ENCODE measurements around the gene OR56A5. TPM values are rescaled to one million over a fixed set of nuclear protein-coding genes. Genes with fewer than 3 reads are reported as not detected.

Gene OR56A5, protein sequence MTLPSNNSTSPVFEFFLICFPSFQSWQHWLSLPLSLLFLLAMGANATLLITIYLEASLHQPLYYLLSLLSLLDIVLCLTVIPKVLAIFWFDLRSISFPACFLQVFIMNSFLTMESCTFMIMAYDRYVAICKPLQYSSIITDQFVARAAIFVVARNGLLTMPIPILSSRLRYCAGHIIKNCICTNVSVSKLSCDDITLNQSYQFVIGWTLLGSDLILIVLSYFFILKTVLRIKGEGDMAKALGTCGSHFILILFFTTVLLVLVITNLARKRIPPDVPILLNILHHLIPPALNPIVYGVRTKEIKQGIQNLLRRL
- not detected in 2 replicates for total RNA-seq

DNA sequence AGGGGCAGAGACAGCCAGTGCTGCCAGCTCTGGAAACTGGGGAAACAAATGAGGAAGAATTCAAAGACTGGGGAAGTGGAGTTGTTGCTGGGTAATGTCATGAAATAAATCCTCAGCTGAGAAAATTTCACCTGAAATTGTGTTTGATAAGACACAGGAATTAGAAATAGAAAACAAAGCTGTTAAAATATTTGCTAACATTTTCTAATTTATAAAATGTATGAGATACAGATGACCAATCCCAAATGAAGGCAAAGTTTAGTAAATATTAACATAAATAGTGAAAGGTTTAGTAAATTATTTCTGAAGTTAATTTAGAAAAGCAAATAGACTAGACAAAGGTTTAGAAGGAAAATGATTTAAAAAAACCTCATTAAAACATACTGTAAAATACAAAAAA, at the start of gene OR56A5:
TSS of gene OR56A5 (minus strand) at position 101 of the 400 bp plus-strand sequence. CDS start at position 101, 0 bp downstream.

DNA sequence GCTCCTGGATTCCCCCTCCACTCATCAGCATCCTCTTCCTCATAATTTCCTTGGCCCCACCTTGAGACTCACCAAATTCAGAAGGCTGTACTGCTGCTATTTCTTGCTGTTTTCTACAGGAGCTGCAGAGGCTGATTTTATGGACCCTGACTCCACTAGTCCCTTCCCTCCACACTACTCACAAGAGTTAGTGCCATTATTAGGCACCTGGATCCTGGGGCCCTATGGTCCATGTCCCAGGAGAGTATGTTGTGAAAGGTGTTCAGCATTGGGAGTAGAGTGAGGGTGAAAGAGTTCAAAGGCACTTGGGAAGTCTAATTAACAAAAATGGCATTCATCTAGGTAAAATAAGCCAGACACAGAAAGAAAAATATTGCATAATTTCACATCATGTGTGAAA, 38.6 kb upstream of the OR56A5 start, which contains the start of gene OR56A4:
TSS of gene OR56A4 (minus strand) at position 101 of the 400 bp plus-strand sequence. CDS start 3,954 bp downstream, outside the sequence.

DNA sequence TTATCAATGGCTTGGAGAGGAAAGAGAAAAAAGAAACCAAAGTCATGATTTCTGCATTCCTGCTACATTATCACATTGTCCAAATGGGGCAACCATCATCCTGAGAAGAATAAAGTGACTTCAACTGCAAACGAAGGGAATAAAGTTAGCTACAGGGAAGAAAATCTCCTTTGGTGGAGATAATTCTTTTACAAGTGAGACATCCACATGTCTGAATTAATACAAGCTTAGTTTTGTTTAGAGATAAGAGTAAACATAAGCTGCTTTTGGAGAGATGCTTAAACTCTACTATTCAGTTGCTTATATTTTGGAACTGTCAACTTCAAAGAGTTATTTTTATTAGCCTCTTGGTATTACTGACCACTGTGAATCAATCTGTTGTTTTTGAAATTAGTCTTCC, 18.6 kb upstream of the OR56A5 start, which contains the start of gene OR52L1:
TSS of gene OR52L1 (minus strand) at position 101 of the 400 bp plus-strand sequence. CDS start at position 46, 55 bp downstream.

DNA sequence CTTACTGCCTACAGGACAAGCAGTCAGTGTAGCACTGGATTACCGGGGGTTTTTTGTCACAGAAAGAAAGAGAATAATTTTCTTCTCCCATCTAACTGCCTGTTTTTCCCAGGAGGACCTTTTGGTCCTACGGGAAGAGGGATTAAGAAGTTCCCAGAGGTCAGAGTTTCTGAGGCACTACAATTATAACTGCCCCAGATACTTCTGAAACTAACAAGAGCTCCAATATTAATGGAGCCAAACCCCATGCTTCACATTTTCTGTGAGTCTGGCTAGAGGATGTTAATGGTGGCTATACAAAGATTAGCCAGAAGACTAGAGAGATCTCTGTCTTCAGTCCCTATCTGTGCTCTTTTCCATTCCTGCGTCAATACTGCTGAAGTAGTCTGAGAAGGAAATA, 26.3 kb downstream of the OR56A5 start, which contains the start of gene OR56A3:
TSS of gene OR56A3 (plus strand) at position 301 of the 400 bp plus-strand sequence. CDS start 5,096 bp downstream, outside the sequence.

Small RNA genes within 50 kb of the gene (small RNA-seq; reads per million reads assigned to genes)
- gene RNA5SP329 = not detected

Other genes with a start within 250 kb of the OR56A5 start
- gene OR56B1, start 232.0 kb downstream of the OR56A5 start, total RNA-seq = under 0.01 TPM in 1 of 2 replicates, not detected in the other
- not detected in 2 replicates for gene OR52N4, start 214.3 kb downstream of the OR56A5 start, total RNA-seq
- not detected in 2 replicates for gene OR52N5, start 185.1 kb downstream of the OR56A5 start, total RNA-seq
- not detected in 2 replicates for gene OR52N1, start 177.2 kb downstream of the OR56A5 start, total RNA-seq
- not detected in 2 replicates for gene OR52N2, start 159.6 kb downstream of the OR56A5 start, total RNA-seq
- gene OR52E6, start 126.6 kb downstream of the OR56A5 start, total RNA-seq = not detected in 2 replicates
- gene OR52E8, start 110.8 kb downstream of the OR56A5 start, total RNA-seq = not detected in 2 replicates
- not detected in 2 replicates for gene OR52E4, start 87.9 kb downstream of the OR56A5 start, total RNA-seq
- not detected in 2 replicates for gene OR52E5, start 75.3 kb downstream of the OR56A5 start, total RNA-seq
- not detected in 2 replicates for gene OR56A3, start 26.2 kb downstream of the OR56A5 start, total RNA-seq
- gene OR52L1, start 18.5 kb upstream of the OR56A5 start, total RNA-seq = not detected in 2 replicates
- not detected in 2 replicates for gene OR56A4, start 38.5 kb upstream of the OR56A5 start, total RNA-seq
- gene OR56A1, start 62.3 kb upstream of the OR56A5 start, total RNA-seq = not detected in 2 replicates
- not detected in 2 replicates for gene OR56B4, start 139.2 kb upstream of the OR56A5 start, total RNA-seq
- not detected in 2 replicates for gene OR52B2, start 201.8 kb upstream of the OR56A5 start, total RNA-seq
- gene OR52W1, start 230.7 kb upstream of the OR56A5 start, total RNA-seq = not detected in 2 replicates
- not detected in 2 replicates for gene C11orf42, start 237.1 kb upstream of the OR56A5 start, total RNA-seq